Endothelial cell (in vitro differentiated cells): Measurements from ENCODE around the gene KIF3A. TPM values are rescaled to one million over a fixed set of nuclear protein-coding genes. Genes with fewer than 3 reads are reported as not detected.

ENCODE experiments used
- DNase-seq: peaks from one replicate; pipeline ENCODE4 v3.0.0; 2021; ENCODE audit warnings: low spot score
- H3K27ac Mint-ChIP-seq: one replicate; pipeline ENCODE4 v1.8.0; 2021; ENCODE audit warnings: mixed read lengths, inconsistent platforms; ENCODE audit not compliant: unreplicated experiment
- H3K27me3 Mint-ChIP-seq: one replicate; pipeline ENCODE4 v1.8.0; 2021; ENCODE audit warnings: mild to moderate bottlenecking, moderate library complexity, mixed read lengths, inconsistent platforms; ENCODE audit not compliant: unreplicated experiment
- H3K36me3 Mint-ChIP-seq: one replicate; pipeline ENCODE4 v1.8.0; 2021; ENCODE audit warnings: mild to moderate bottlenecking, low read depth, mixed read lengths, inconsistent platforms; ENCODE audit not compliant: unreplicated experiment
- H3K4me1 Mint-ChIP-seq: one replicate; pipeline ENCODE4 v1.8.0; 2021; ENCODE audit warnings: mild to moderate bottlenecking, mixed read lengths, inconsistent platforms; ENCODE audit not compliant: unreplicated experiment
- H3K4me3 Mint-ChIP-seq: one replicate; pipeline ENCODE4 v1.8.0; 2021; ENCODE audit warnings: mild to moderate bottlenecking, mixed read lengths, inconsistent platforms; ENCODE audit not compliant: unreplicated experiment
- H3K9me3 Mint-ChIP-seq: one replicate; pipeline ENCODE4 v1.8.0; 2021; ENCODE audit warnings: mixed read lengths, inconsistent platforms; ENCODE audit not compliant: unreplicated experiment
- total RNA-seq: library from RNA; stranded (reverse); fragmentation: NEBNext Ultra II Directional; extraction: Animal tissue kit (Norgen Biotek cat#: 25700); gene quantifications from one replicate; pipeline ENCODE4 v1.2.1, GENCODE V29; 2021; ENCODE audit not compliant: unreplicated experiment
- TF ChIP-seq, protein P1 (sequence below): fragments of 200-600 bp; sonication (generic); IDR thresholded peaks from one replicate; pipeline ENCODE4 v1.5.0; 2021; ENCODE audit warnings: antibody characterized with exemption; ENCODE audit not compliant: unreplicated experiment

The KIF3A gene
- total RNA-seq, 1 donor from 2014 or later, result 11.5 TPM

GRCh38 chr5:132751971-132752580, 14.7 kb upstream of the KIF3A start:
- Mint-ChIP-seq H3K27me3 (peaks cover 6% of the 10 kb centered on the region), H3K27ac (no peak overlapping the region), H3K4me3 (no peak overlapping the region), H3K36me3 (no peaks in the 10 kb centered on the region), H3K4me1 (peaks cover 2% of the 10 kb centered on the region), H3K9me3 (no peaks in the 10 kb centered on the region)
- DNase-seq, result no peak
- TF ChIP-seq, protein P1, sequence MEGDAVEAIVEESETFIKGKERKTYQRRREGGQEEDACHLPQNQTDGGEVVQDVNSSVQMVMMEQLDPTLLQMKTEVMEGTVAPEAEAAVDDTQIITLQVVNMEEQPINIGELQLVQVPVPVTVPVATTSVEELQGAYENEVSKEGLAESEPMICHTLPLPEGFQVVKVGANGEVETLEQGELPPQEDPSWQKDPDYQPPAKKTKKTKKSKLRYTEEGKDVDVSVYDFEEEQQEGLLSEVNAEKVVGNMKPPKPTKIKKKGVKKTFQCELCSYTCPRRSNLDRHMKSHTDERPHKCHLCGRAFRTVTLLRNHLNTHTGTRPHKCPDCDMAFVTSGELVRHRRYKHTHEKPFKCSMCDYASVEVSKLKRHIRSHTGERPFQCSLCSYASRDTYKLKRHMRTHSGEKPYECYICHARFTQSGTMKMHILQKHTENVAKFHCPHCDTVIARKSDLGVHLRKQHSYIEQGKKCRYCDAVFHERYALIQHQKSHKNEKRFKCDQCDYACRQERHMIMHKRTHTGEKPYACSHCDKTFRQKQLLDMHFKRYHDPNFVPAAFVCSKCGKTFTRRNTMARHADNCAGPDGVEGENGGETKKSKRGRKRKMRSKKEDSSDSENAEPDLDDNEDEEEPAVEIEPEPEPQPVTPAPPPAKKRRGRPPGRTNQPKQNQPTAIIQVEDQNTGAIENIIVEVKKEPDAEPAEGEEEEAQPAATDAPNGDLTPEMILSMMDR, result no peak

DNA sequence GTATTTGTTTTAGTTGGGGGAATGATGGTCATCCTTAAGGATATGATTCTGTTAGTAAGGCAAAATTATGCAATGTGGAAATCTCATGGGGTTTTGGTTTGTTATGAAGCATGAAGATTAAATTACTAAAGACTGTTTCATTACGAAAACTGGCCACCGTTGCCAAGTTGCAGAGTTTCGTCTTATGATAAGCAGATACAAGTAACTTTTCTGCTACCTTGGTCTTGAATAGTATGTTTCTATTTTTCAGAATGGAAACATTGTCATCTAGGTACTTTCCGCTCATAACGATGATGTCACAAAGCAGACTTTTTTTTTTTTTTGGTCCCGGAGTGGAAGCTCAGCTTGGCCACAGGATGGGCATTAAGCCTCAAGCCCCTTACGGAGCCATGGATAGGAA, 14.1 kb upstream of the KIF3A start:
- Mint-ChIP-seq H3K4me3 (no peak overlapping the region), H3K9me3 (no peaks in the 10 kb centered on the region), H3K27ac (no peak overlapping the region)

DNA sequence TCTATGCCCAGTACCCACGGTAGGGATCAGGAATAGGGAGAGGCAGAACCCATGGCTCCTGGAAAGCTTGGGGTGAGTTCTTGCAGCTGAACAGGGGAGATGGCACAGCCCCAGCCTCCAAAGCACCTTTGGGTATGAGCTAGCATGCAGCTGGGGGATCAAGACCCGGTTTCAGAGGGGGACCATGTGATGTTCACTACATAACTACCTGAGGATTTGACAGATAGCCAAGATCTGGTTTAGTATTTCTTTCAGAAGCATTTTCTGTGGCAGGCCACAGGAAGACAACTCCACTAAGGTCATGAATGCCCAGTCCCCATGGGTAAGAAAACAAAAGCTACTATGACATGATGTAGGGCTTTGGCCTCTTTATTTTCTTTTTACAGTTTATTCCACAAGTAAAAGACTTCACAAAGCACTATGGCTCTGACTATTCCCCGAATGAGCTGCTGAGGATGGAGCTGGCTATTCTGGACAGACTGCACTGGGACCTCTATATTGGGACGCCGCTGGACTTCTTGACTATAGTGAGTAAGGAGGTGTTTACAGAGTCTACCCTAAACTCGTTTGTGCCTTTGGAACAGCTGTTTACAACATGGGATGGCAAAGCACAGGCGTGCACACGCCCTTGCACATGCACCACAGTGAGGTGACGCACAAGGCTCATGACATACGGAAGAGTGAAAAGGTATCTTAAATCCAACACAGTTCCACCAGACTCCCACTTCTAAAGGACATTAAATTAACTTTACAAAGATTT, 13.3 kb upstream of the KIF3A start:
- no peak overlapping the region for H3K27ac Mint-ChIP-seq
- no peaks in the 10 kb centered on the region for H3K36me3 Mint-ChIP-seq
- no peak for DNase-seq
- TF ChIP-seq, protein P1, result no peak
- H3K4me3 Mint-ChIP-seq, result no peak overlapping the region
- no peaks in the 10 kb centered on the region for H3K9me3 Mint-ChIP-seq
- peaks cover 2% of the 10 kb centered on the region for H3K4me1 Mint-ChIP-seq
- H3K27me3 Mint-ChIP-seq, result peaks cover 11% of the 10 kb centered on the region

More for the DNA sequence above, 14.1 kb upstream of the KIF3A start:
- Mint-ChIP-seq H3K27me3 (peaks cover 6% of the 10 kb centered on the region), H3K4me1 (peaks cover 2% of the 10 kb centered on the region), H3K36me3 (no peaks in the 10 kb centered on the region)
- TF ChIP-seq, protein P1, result no peak
- no peak for DNase-seq

DNA sequence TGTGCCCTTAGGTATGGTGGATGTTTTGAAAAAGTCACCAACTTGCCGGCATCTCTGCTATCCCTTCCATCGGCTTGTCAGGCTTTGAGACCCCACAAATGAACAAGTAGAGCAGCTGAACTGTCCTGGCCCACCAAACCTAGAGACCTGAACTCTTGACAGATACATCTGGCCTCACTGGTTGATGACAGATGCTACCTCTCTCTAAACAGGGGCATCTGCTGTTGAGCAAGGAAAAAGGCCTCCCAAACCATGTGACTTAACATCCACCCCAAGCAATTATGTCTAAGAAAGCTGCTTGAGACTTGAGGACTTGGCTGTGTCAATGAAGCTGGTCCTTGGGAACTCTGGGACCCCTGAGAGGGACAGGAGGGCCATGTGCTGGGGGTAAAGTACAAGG, 12.2 kb upstream of the KIF3A start:
- H3K4me1 Mint-ChIP-seq, result no peaks in the 10 kb centered on the region
- no peaks in the 10 kb centered on the region for H3K36me3 Mint-ChIP-seq
- DNase-seq, result no peak
- TF ChIP-seq, protein P1, result no peak
- peaks cover 14% of the 10 kb centered on the region for H3K27me3 Mint-ChIP-seq
- no peaks in the 10 kb centered on the region for H3K9me3 Mint-ChIP-seq
- H3K4me3 Mint-ChIP-seq, result no peak overlapping the region
- H3K27ac Mint-ChIP-seq, result no peak overlapping the region

- Mint-ChIP-seq H3K27ac (no peak overlapping the region), H3K36me3 (no peaks in the 10 kb centered on the region), H3K27me3 (peaks cover 14% of the 10 kb centered on the region), H3K4me3 (no peak overlapping the region), H3K4me1 (no peaks in the 10 kb centered on the region), H3K9me3 (no peaks in the 10 kb centered on the region)
- TF ChIP-seq, protein P1, result no peak
- DNase-seq, result no peak
These were observed 11.2 kb upstream of the KIF3A start for GRCh38 chr5:132748522-132749000.
